CD4-positive, alpha-beta T cell (primary cell): ENCODE data around the gene SLC46A1. TPM values are rescaled to one million over a fixed set of nuclear protein-coding genes. Genes with fewer than 3 reads are reported as not detected.

Experiments
- ATAC-seq: fragments of 200-7000 bp; cut with Tn5 transposase; one replicate; pipeline ENCODE4 v1.10.0; 2022; ENCODE audit warnings: mild to moderate bottlenecking; ENCODE audit not compliant: poor library complexity
- CTCF ChIA-PET: fragments of 350-600 bp; sonication (Branson Sonifier 250); formaldehyde crosslinking; loops from one replicate; lab custom pipeline; 2021; ENCODE audit warnings: antibody characterized with exemption, inconsistent platforms; lab: Charles Lee
- POLR2A ChIA-PET: fragments of 350-600 bp; sonication (Branson Sonifier 250); formaldehyde crosslinking; loops from one replicate; lab custom pipeline; 2021; ENCODE audit warnings: antibody characterized with exemption, inconsistent platforms; lab: Charles Lee
- DNase-seq, 14 experiments: peaks; one replicate each; pipeline ENCODE4 v3.0.0-alpha.2; 2013 to 2020; ENCODE audit warnings: mixed read lengths in 2 of 14
- H3K27ac ChIP-seq, 2 donors: one replicate each; pipeline versions ENCODE4 v1.5.1 to v1.7.0; 2013; ENCODE audit warnings: low read length in 2 of 2, low read depth in 1 of 2, mild to moderate bottlenecking in 1 of 2
- H3K27me3 ChIP-seq, 2 experiments: 1 replicate in 1 of 2; 2 replicates in 1 of 2; pipeline versions ENCODE4 v1.6.1 to v1.7.0; 2013; ENCODE audit warnings: low read length in 2 of 2, control low read depth in 1 of 2, mild to moderate bottlenecking in 1 of 2, moderate library complexity in 1 of 2; ENCODE audit not compliant: insufficient read depth in 2 of 2, control insufficient read depth in 1 of 2
- H3K36me3 ChIP-seq: one replicate; pipeline ENCODE4 v1.6.1; 2013; ENCODE audit warnings: low read length, control low read depth; ENCODE audit not compliant: insufficient read depth
- H3K4me1 ChIP-seq: one replicate; pipeline ENCODE4 v1.6.1; 2013; ENCODE audit warnings: low read length, control low read depth; ENCODE audit not compliant: insufficient read depth
- H3K4me3 ChIP-seq: one replicate; pipeline ENCODE4 v1.5.1; 2013; ENCODE audit warnings: mild to moderate bottlenecking, low read length, moderate library complexity
- H3K9me3 ChIP-seq, 2 experiments: 1 replicate in 1 of 2; 2 replicates in 1 of 2; pipeline versions ENCODE4 v1.6.1 to v1.7.0; 2013; ENCODE audit warnings: low read length in 2 of 2, mild to moderate bottlenecking in 2 of 2, control low read depth in 1 of 2, moderate library complexity in 1 of 2; ENCODE audit not compliant: control insufficient read depth in 1 of 2, insufficient read depth in 1 of 2
- H3K27ac Mint-ChIP-seq: one replicate; pipeline ENCODE4 v1.8.0; 2020; ENCODE audit warnings: mixed read lengths
- H3K27me3 Mint-ChIP-seq: one replicate; pipeline ENCODE4 v1.8.0; 2021; ENCODE audit warnings: mixed read lengths
- H3K36me3 Mint-ChIP-seq: one replicate; pipeline ENCODE4 v1.8.0; 2021; ENCODE audit warnings: low read depth, mixed read lengths
- H3K4me1 Mint-ChIP-seq: one replicate; pipeline ENCODE4 v1.8.0; 2021; ENCODE audit warnings: low read depth, mixed read lengths
- H3K4me3 Mint-ChIP-seq: one replicate; pipeline ENCODE4 v1.8.0; 2020; ENCODE audit warnings: mild to moderate bottlenecking, mixed read lengths
- H3K9me3 Mint-ChIP-seq: one replicate; pipeline ENCODE4 v1.8.0; 2020; ENCODE audit warnings: mixed read lengths
- CTCF ChIP-seq: fragments of 200-600 bp; IDR thresholded peaks from one replicate; pipeline ENCODE4 v1.8.0; 2022; ENCODE audit warnings: antibody characterized with exemption, mild to moderate bottlenecking
- intact Hi-C, 2 experiments: fragments of 100-400 bp; cut with DNase I in 1 of 2; cut with micrococcal nuclease in 1 of 2; formaldehyde crosslinking; loops; one replicate each; pipeline versions ENCODE4 v1.15.1 to v1.9.0; 2023 to 2025; cut with DNase I, micrococcal nuclease
- total RNA-seq, 174 experiments: library from RNA in 2 of 174; stranded (reverse) in 2 of 174; gene quantifications; one replicate each; pipeline ENCODE4 v1.2.3 and lab custom pipeline; 2021 to 2026

SLC46A1 gene
- total RNA-seq, 2 experiments from 2014 or later = 0.44 to 0.45 TPM

DNA sequence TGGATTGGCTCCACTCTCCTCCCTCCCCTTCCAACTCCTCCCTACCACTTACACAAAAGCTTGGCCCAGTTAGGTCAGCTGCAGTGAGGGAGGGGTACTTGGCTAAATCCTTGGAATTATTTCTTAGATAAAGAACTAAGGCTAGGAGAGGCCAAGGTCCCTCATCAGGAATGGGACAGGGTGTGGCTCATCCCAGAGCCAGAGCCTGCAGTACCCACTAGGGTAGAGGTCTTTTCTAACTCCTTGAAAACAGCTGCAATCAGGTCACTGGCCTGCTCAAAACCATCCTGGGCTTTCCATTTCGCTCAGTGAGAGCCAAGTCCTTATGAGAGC lies 1.9 kb upstream of the SLC46A1 start:
- TF ChIP-seq CTCF = no peak
- Mint-ChIP-seq H3K27ac (no peak overlapping the region), H3K9me3 (no peaks in the 10 kb centered on the region), H3K4me3 (peak overlapping the region; percentile 45), H3K36me3 (no peaks in the 10 kb centered on the region), H3K4me1 (peaks cover 5% of the 10 kb centered on the region), H3K27me3 (peaks cover 32% of the 10 kb centered on the region)
- Histone ChIP-seq H3K4me3 (no peak overlapping the region), H3K4me1 (peaks cover 23% of the 10 kb centered on the region), H3K9me3 (no peaks in the 10 kb centered on the region), H3K27me3 (peaks cover 5 to 8% of the 10 kb centered on the region in 2 experiments), H3K27ac (no peak overlapping the region), H3K36me3 (no peaks in the 10 kb centered on the region)
- POLR2A ChIA-PET = no interaction called here
- CTCF ChIA-PET = interaction anchor here (4.4 kb wide), 1 partner anchor 9 kb away, joined by 14 read pairs; no protein-coding TSS in a partner anchor
- DNase-seq (no peak), ATAC-seq (no peak)
- intact Hi-C loops = no loop called here

GRCh38 chr17:28407130-28407973 lies 1.3 kb upstream of the SLC46A1 start:
- peaks cover 24% of the 10 kb centered on the region for H3K4me1 ChIP-seq
- TF ChIP-seq CTCF = no peak
- peaks cover 5 to 8% of the 10 kb centered on the region in 2 experiments for H3K27me3 ChIP-seq
- ChIA-PET CTCF (interaction anchor here (0.7 to 4.4 kb wide), 2 partner anchors 9 to 50 kb away, joined by 3 to 14 read pairs; a partner anchor contains a TSS), POLR2A (interaction anchor here (1.1 kb wide), 1 partner anchor 23 kb away, joined by 4 read pairs; no protein-coding TSS in a partner anchor)
- H3K4me3 ChIP-seq = no peak overlapping the region
- H3K36me3 Mint-ChIP-seq = no peaks in the 10 kb centered on the region
- H3K27me3 Mint-ChIP-seq = peaks cover 32% of the 10 kb centered on the region
- H3K9me3 Mint-ChIP-seq = no peaks in the 10 kb centered on the region
- no peak for DNase-seq
- peak overlapping the region; percentile 45 for H3K4me3 Mint-ChIP-seq
- intact Hi-C loops = no loop called here
- H3K4me1 Mint-ChIP-seq = peaks cover 5% of the 10 kb centered on the region
- no peaks in the 10 kb centered on the region for H3K36me3 ChIP-seq
- ATAC-seq = no peak
- no peak overlapping the region for H3K27ac ChIP-seq
- H3K27ac Mint-ChIP-seq = no peak overlapping the region
- H3K9me3 ChIP-seq = no peaks in the 10 kb centered on the region

- intact Hi-C loops = no loop called here
- Histone ChIP-seq H3K27me3 (peaks cover 5 to 8% of the 10 kb centered on the region in 2 experiments), H3K27ac (no peak overlapping the region), H3K9me3 (no peaks in the 10 kb centered on the region), H3K4me3 (peak overlapping the region; percentile 59), H3K4me1 (peaks cover 24% of the 10 kb centered on the region), H3K36me3 (no peaks in the 10 kb centered on the region)
- DNase-seq (no peak), ATAC-seq (no peak)
- TF ChIP-seq CTCF = no peak
- Mint-ChIP-seq H3K36me3 (no peaks in the 10 kb centered on the region), H3K4me3 (peak overlapping the region; percentile 82), H3K4me1 (peaks cover 5% of the 10 kb centered on the region), H3K27me3 (peaks cover 32% of the 10 kb centered on the region), H3K9me3 (no peaks in the 10 kb centered on the region), H3K27ac (peak overlapping the region; percentile 35)
- ChIA-PET POLR2A (interaction anchor here (1.1 kb wide), 1 partner anchor 22 kb away, joined by 4 read pairs; no protein-coding TSS in a partner anchor), CTCF (interaction anchor here (4.4 kb wide), 1 partner anchor 10 kb away, joined by 14 read pairs; no protein-coding TSS in a partner anchor)
These were observed 432 bp upstream of the SLC46A1 start for GRCh38 chr17:28406473-28406814.
